A549 (cell line): ENCODE measurements around the gene TMEM39B. TPM values are rescaled to one million over a fixed set of nuclear protein-coding genes. Genes with fewer than 3 reads are reported as not detected.

Source experiments
- ATAC-seq, 2 experiments: fragments of 200-7000 bp in 1 of 2; fragments of >200 bp in 1 of 2; cut with Nextera tagmentation in 1 of 2; cut with Tn5 transposase in 1 of 2; 3 replicates each; pipeline versions ENCODE4 v1.8.0 to v1.9.1; 2018 to 2020; ENCODE audit warnings: mild to moderate bottlenecking in 1 of 2, moderate library complexity in 1 of 2
- CTCF ChIA-PET: fragments of 300-600 bp; sonication (Branson Sonifier 250); formaldehyde crosslinking; extraction: SDS; loops from one replicate; lab custom pipeline; 2021; ENCODE audit warnings: antibody characterized with exemption, inconsistent platforms; lab: Yijun Ruan, JAX
- POLR2A ChIA-PET: fragments of 350-600 bp; formaldehyde crosslinking; extraction: SDS; loops from one replicate; lab custom pipeline; 2021; ENCODE audit warnings: antibody characterized with exemption, inconsistent platforms; lab: Yijun Ruan, JAX
- DNase-seq, 2 experiments: peaks; one replicate each; pipeline versions ENCODE4 v3.0.0 to v3.0.0-alpha.2; 2011 to 2016; ENCODE audit warnings: low read depth in 1 of 2, low spot score in 1 of 2
- FAIRE-seq: peaks from 2 replicates; lab custom pipeline; 2011; peaks lifted over from hg19 to GRCh38; lab: Jason Lieb, UNC
- H3K27ac ChIP-seq, 2 experiments: fragments of >200 bp; sonication (Bioruptor Twin); formaldehyde crosslinking; 3 replicates each; pipeline ENCODE4 v1.5.1; 2016 to 2017
- H3K4me1 ChIP-seq: fragments of >200 bp; sonication (Bioruptor Twin); formaldehyde crosslinking; 3 replicates; pipeline ENCODE4 v1.6.1; 2016
- H3K4me2 ChIP-seq: fragments of >200 bp; sonication (Bioruptor Twin); formaldehyde crosslinking; 3 replicates; pipeline ENCODE4 v1.6.1; 2016
- H3K4me3 ChIP-seq: fragments of >200 bp; sonication (Bioruptor Twin); formaldehyde crosslinking; 3 replicates; pipeline ENCODE4 v1.5.1; 2016
- H3K9me3 ChIP-seq: fragments of >200 bp; sonication (Bioruptor Twin); formaldehyde crosslinking; 3 replicates; pipeline ENCODE4 v1.6.1; 2016
- CEBPB ChIP-seq, 2 experiments: fragments of >200 bp in 1 of 2; sonication (Bioruptor Twin) in 1 of 2; formaldehyde crosslinking in 1 of 2; IDR thresholded peaks; 2 replicates each; pipeline ENCODE4 v1.6.1; 2012 to 2016
- CHD2 ChIP-seq: fragments of 150-350 bp; IDR thresholded peaks from 2 replicates; pipeline ENCODE4 v1.6.1; 2014; ENCODE audit warnings: low read length; ENCODE audit not compliant: partially characterized antibody
- EP300 ChIP-seq, 2 experiments: fragments of >200 bp; sonication (Bioruptor Twin); formaldehyde crosslinking; IDR thresholded peaks; 2 replicates in 1 of 2; 3 replicates in 1 of 2; pipeline ENCODE4 v1.6.1; 2016 to 2017
- FOSB ChIP-seq: fragments of 250-450 bp; sonication (Bioruptor Pico); IDR thresholded peaks from 2 replicates; pipeline ENCODE4 v1.5.0; 2020; ENCODE audit warnings: mild to moderate bottlenecking, moderate library complexity
- GATA3 ChIP-seq: IDR thresholded peaks from 2 replicates; pipeline ENCODE4 v1.6.1; 2012; ENCODE audit warnings: borderline replicate concordance
- HOXB13 ChIP-seq: fragments of 250-450 bp; sonication (Bioruptor Pico); IDR thresholded peaks from 2 replicates; pipeline ENCODE4 v1.5.0; 2020; ENCODE audit warnings: low read depth, mild to moderate bottlenecking, moderate library complexity
- HOXB5 ChIP-seq: fragments of 250-450 bp; sonication (Bioruptor Pico); IDR thresholded peaks from 2 replicates; pipeline ENCODE4 v1.5.0; 2020; ENCODE audit warnings: mild to moderate bottlenecking, moderate library complexity
- JUN ChIP-seq, 2 experiments: fragments of >200 bp; sonication (Bioruptor Twin); formaldehyde crosslinking; IDR thresholded peaks; 2 replicates in 1 of 2; 3 replicates in 1 of 2; pipeline ENCODE4 v1.6.1; 2016 to 2017
- MAZ ChIP-seq: fragments of 150-350 bp; IDR thresholded peaks from 2 replicates; pipeline ENCODE4 v1.6.1; 2014; ENCODE audit warnings: antibody characterized with exemption, low read depth, low read length, borderline replicate concordance
- MYC ChIP-seq: IDR thresholded peaks from 2 replicates; pipeline ENCODE4 v1.6.1; 2012; ENCODE audit warnings: mild to moderate bottlenecking, inconsistent platforms, low read length, improper control_type of control experiment, borderline replicate concordance
- NFE2L2 ChIP-seq: fragments of 150-350 bp; conservative IDR thresholded peaks from 2 replicates; pipeline ENCODE4 v1.6.1; 2014; ENCODE audit warnings: low read length
- NR3C1 ChIP-seq: fragments of >200 bp; sonication (Bioruptor Twin); formaldehyde crosslinking; IDR thresholded peaks from 3 replicates; pipeline ENCODE4 v1.6.1; 2017
- PHF8 ChIP-seq: fragments of 200-600 bp; sonication (generic); IDR thresholded peaks from 2 replicates; pipeline ENCODE4 v1.6.1; 2016; ENCODE audit warnings: low read depth, mild to moderate bottlenecking, antibody characterized with exemption, moderate library complexity, borderline replicate concordance
- POLR2A ChIP-seq: IDR thresholded peaks from 2 replicates; pipeline ENCODE4 v1.6.1; 2012; ENCODE audit warnings: mild to moderate bottlenecking, low read length
- RAD21 ChIP-seq, 2 experiments: fragments of >200 bp in 1 of 2; sonication (Bioruptor Twin) in 1 of 2; formaldehyde crosslinking in 1 of 2; IDR thresholded peaks in 1 of 2; conservative IDR thresholded peaks in 1 of 2; 2 replicates in 1 of 2; 3 replicates in 1 of 2; pipeline ENCODE4 v1.6.1; 2012 to 2018; ENCODE audit warnings: inconsistent platforms in 1 of 2
- RARB ChIP-seq: fragments of 250-450 bp; sonication (Bioruptor Pico); IDR thresholded peaks from 2 replicates; pipeline ENCODE4 v1.8.0; 2021; ENCODE audit warnings: mild to moderate bottlenecking, moderate library complexity
- RFX5 ChIP-seq: fragments of 450-650 bp; IDR thresholded peaks from 2 replicates; pipeline ENCODE4 v1.7.1; 2014; ENCODE audit warnings: antibody characterized with exemption, mild to moderate bottlenecking, moderate library complexity
- RNF2 ChIP-seq: fragments of 200-600 bp; sonication (generic); IDR thresholded peaks from 2 replicates; pipeline ENCODE4 v1.6.1; 2016; ENCODE audit warnings: low read depth, mild to moderate bottlenecking, antibody characterized with exemption, moderate library complexity, borderline replicate concordance
- SREBF2 ChIP-seq: fragments of 450-650 bp; IDR thresholded peaks from 2 replicates; pipeline ENCODE4 v1.6.1; 2014; ENCODE audit warnings: mild to moderate bottlenecking, moderate library complexity
- TP53 ChIP-seq: fragments of 250-450 bp; sonication (Bioruptor Pico); IDR thresholded peaks from 2 replicates; pipeline ENCODE4 v1.5.0; 2021; ENCODE audit warnings: mild to moderate bottlenecking, moderate library complexity
- ZC3H11A ChIP-seq: fragments of 450-650 bp; IDR thresholded peaks from 2 replicates; pipeline ENCODE4 v1.6.1; 2014; ENCODE audit warnings: antibody characterized with exemption, mild to moderate bottlenecking
- ZNF302 ChIP-seq: fragments of 250-450 bp; sonication (Bioruptor Pico); IDR thresholded peaks from 2 replicates; pipeline ENCODE4 v1.9.0; 2021; ENCODE audit warnings: inconsistent platforms, mild to moderate bottlenecking, moderate library complexity
- WGBS: methylation state at CpG from one replicate; pipeline ENCODE4 v1.1.6; 2017; ENCODE audit errors: missing lambda C conversion rate; 5-methylcytosine and 5-hydroxymethylcytosine counted together
- polyA minus RNA-seq: library from RNA; depleted of rRNA, polyadenylated mRNA; stranded (reverse); fragments of >200 nt; gene quantifications from 2 replicates; pipeline ENCODE4 v1.2.3, GENCODE V29; 2011; rRNA and poly(A)+ RNA removed
- polyA plus RNA-seq, 4 experiments: library from polyadenylated mRNA; depleted of rRNA in 3 of 4; stranded (reverse); fragments of >200 nt; fragmentation: RNase III in 1 of 4; extraction: RNeasy Plus Mini Kit Qiagen cat#74134 plus additional on column Dnase treatment in 1 of 4; gene quantifications; 2 replicates in 3 of 4; 3 replicates in 1 of 4; pipeline ENCODE4 v1.2.3, GENCODE V29; 2011 to 2017
- TF ChIP-seq, protein P1 (sequence below): fragments of 200-600 bp; sonication (generic); IDR thresholded peaks from 2 replicates; pipeline ENCODE4 v1.6.1; 2016; ENCODE audit warnings: antibody characterized with exemption, mild to moderate bottlenecking, moderate library complexity
- TF ChIP-seq, protein P2 (sequence below): fragments of 450-650 bp; IDR thresholded peaks from 2 replicates; pipeline ENCODE4 v1.6.1; 2014; ENCODE audit warnings: antibody characterized with exemption
- TF ChIP-seq, protein P3 (sequence below): IDR thresholded peaks from 2 replicates; pipeline ENCODE4 v1.6.1; 2012
- TF ChIP-seq, protein P4 (sequence below): fragments of 250-450 bp; sonication (Bioruptor Pico); IDR thresholded peaks from 2 replicates; pipeline ENCODE4 v1.5.0; 2020; ENCODE audit warnings: low read depth, mild to moderate bottlenecking, moderate library complexity
- TF ChIP-seq, protein P5 (sequence below): fragments of >200 bp; sonication (Bioruptor Twin); formaldehyde crosslinking; IDR thresholded peaks from 3 replicates; pipeline ENCODE4 v1.6.1; 2016
- TF ChIP-seq, protein P6 (sequence below): IDR thresholded peaks from 2 replicates; pipeline ENCODE4 v1.6.1; 2012; ENCODE audit warnings: low read depth, borderline replicate concordance
- TF ChIP-seq, protein P7 (sequence below): IDR thresholded peaks from 2 replicates; pipeline ENCODE4 v1.6.1; 2012

TMEM39B gene
- polyA plus RNA-seq (2011; rRNA removed) (10.8 and 13.8 TPM in 2 replicates), polyA plus RNA-seq (2017; fragmentation: RNase III; extraction: RNeasy Plus Mini Kit Qiagen cat#74134 plus additional on column Dnase treatment) (8.2 to 9.3 TPM (median 8.5 TPM) in 3 replicates), polyA minus RNA-seq (21.3 and 23.8 TPM in 2 replicates)
- polyA plus RNA-seq (2012; cell fraction: cytosol; rRNA removed) = 19.9 and 26.0 TPM in 2 replicates
- 25.1 and 33.9 TPM in 2 replicates for polyA plus RNA-seq (2012; cell fraction: nucleus; rRNA removed)

DNA sequence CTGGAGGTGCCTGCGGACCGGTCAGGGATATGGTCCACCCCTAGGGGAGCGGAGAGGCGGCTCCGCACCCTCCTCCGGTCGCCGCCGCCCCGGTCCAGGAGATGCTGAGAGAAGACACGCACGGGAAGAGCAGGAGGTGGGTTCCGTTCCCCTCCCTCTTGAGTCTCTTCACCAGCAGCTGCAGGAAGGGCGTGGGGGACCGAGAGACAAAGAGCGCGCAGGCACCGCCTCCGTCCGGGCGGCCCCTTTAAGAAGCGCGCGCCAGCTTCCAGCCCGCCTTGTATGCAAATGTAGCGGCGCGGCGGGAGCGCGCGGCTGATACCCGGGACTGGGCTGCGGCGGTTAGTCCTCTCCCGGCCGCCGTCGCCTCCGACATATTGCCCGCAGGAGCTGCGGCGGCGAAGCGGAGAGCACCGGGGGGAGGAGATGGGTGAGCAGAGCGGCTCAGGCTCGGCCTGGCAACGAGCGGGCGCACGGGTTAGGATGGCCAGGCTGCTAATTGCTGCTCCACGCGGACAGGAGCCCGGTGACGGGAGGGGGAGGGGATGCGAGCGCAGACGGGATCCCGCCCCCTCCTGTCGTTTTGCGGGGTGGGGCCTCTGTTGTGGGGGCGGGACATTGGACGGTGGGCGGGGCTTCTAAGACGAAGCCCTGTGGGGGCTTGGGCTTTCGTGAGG, at the start of gene TMEM39B:
Gene TMEM39B, plus strand, starts transcription at position 318 of the 677 bp plus-strand sequence. Its CDS starts 109 bp downstream, at position 427.
- CTCF ChIA-PET = interaction anchor here (0.6 to 1.9 kb wide), 7 partner anchors 10 to 142 kb away, joined by 3 to 8 read pairs (median 4); no protein-coding TSS in a partner anchor
- Histone ChIP-seq H3K4me1 (peaks cover 16% of the 10 kb centered on the region), H3K27ac (peak within 1 kb of the TSS; percentile 94 to 98), H3K4me2 (peak within 1 kb of the TSS; percentile 77), H3K9me3 (no peaks in the 10 kb centered on the region), H3K4me3 (peak within 1 kb of the TSS; percentile 67)
- WGBS = under 1% methylated on average over 13 of the region's 67 CpGs
- TF ChIP-seq HOXB5 (CRISPR knock-in tag) (no peak), ZC3H11A (no peak), NR3C1 (no peak), ZNF302 (CRISPR knock-in tag) (no peak), CEBPB (IDR thresholded peaks at IDR 0.05) (no peak), PHF8 (peak; percentile 61), NFE2L2 (no peak), SREBF2 (no peak), RARB (CRISPR knock-in tag) (no peak), MYC (peak; percentile 55; the same call in 1 of the 2 replicates), HOXB13 (CRISPR knock-in tag) (no peak), EP300 (IDR thresholded peaks at IDR 0.05) (no peak), TP53 (CRISPR knock-in tag) (no peak), MAZ (no peak), JUN (IDR thresholded peaks at IDR 0.05) (peak; percentile 49 to 76; a peak in 2 of 5 replicates), FOSB (CRISPR knock-in tag) (no peak), POLR2A (peak; percentile 46), CHD2 (no peak), GATA3 (no peak), RNF2 (no peak), RAD21 (conservative IDR thresholded peaks at IDR 0.05 in 1 of 2, IDR thresholded peaks at IDR 0.05 in 1 of 2) (no peak), RFX5 (no peak)
- TF ChIP-seq, protein P1, sequence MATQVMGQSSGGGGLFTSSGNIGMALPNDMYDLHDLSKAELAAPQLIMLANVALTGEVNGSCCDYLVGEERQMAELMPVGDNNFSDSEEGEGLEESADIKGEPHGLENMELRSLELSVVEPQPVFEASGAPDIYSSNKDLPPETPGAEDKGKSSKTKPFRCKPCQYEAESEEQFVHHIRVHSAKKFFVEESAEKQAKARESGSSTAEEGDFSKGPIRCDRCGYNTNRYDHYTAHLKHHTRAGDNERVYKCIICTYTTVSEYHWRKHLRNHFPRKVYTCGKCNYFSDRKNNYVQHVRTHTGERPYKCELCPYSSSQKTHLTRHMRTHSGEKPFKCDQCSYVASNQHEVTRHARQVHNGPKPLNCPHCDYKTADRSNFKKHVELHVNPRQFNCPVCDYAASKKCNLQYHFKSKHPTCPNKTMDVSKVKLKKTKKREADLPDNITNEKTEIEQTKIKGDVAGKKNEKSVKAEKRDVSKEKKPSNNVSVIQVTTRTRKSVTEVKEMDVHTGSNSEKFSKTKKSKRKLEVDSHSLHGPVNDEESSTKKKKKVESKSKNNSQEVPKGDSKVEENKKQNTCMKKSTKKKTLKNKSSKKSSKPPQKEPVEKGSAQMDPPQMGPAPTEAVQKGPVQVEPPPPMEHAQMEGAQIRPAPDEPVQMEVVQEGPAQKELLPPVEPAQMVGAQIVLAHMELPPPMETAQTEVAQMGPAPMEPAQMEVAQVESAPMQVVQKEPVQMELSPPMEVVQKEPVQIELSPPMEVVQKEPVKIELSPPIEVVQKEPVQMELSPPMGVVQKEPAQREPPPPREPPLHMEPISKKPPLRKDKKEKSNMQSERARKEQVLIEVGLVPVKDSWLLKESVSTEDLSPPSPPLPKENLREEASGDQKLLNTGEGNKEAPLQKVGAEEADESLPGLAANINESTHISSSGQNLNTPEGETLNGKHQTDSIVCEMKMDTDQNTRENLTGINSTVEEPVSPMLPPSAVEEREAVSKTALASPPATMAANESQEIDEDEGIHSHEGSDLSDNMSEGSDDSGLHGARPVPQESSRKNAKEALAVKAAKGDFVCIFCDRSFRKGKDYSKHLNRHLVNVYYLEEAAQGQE = no peak
- TF ChIP-seq, protein P2, sequence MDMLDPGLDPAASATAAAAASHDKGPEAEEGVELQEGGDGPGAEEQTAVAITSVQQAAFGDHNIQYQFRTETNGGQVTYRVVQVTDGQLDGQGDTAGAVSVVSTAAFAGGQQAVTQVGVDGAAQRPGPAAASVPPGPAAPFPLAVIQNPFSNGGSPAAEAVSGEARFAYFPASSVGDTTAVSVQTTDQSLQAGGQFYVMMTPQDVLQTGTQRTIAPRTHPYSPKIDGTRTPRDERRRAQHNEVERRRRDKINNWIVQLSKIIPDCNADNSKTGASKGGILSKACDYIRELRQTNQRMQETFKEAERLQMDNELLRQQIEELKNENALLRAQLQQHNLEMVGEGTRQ = no peak
- TF ChIP-seq, protein P3, sequence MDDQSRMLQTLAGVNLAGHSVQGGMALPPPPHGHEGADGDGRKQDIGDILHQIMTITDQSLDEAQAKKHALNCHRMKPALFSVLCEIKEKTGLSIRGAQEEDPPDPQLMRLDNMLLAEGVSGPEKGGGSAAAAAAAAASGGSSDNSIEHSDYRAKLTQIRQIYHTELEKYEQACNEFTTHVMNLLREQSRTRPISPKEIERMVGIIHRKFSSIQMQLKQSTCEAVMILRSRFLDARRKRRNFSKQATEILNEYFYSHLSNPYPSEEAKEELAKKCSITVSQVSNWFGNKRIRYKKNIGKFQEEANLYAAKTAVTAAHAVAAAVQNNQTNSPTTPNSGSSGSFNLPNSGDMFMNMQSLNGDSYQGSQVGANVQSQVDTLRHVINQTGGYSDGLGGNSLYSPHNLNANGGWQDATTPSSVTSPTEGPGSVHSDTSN = no peak
- TF ChIP-seq, protein P4, sequence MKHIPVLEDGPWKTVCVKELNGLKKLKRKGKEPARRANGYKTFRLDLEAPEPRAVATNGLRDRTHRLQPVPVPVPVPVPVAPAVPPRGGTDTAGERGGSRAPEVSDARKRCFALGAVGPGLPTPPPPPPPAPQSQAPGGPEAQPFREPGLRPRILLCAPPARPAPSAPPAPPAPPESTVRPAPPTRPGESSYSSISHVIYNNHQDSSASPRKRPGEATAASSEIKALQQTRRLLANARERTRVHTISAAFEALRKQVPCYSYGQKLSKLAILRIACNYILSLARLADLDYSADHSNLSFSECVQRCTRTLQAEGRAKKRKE = no peak
- TF ChIP-seq, protein P5, sequence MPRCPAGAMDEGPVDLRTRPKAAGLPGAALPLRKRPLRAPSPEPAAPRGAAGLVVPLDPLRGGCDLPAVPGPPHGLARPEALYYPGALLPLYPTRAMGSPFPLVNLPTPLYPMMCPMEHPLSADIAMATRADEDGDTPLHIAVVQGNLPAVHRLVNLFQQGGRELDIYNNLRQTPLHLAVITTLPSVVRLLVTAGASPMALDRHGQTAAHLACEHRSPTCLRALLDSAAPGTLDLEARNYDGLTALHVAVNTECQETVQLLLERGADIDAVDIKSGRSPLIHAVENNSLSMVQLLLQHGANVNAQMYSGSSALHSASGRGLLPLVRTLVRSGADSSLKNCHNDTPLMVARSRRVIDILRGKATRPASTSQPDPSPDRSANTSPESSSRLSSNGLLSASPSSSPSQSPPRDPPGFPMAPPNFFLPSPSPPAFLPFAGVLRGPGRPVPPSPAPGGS = peak; percentile 66; the same call in 1 of the 3 replicates
- TF ChIP-seq, protein P6, sequence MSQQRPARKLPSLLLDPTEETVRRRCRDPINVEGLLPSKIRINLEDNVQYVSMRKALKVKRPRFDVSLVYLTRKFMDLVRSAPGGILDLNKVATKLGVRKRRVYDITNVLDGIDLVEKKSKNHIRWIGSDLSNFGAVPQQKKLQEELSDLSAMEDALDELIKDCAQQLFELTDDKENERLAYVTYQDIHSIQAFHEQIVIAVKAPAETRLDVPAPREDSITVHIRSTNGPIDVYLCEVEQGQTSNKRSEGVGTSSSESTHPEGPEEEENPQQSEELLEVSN = 0 out of 2 replicates have a peak, but pooled peaks have one; percentile 31
- TF ChIP-seq, protein P7, sequence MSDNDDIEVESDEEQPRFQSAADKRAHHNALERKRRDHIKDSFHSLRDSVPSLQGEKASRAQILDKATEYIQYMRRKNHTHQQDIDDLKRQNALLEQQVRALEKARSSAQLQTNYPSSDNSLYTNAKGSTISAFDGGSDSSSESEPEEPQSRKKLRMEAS = peak; percentile 66
- peak; percentile 90 to 93 for ATAC-seq
- peak; percentile 82 to 93 for DNase-seq
- POLR2A ChIA-PET = interaction anchor here (0.6 to 2.7 kb wide), 11 partner anchors 9 to 284 kb away, joined by 3 to 25 read pairs (median 5); partner anchors contain the start of genes CCDC28B, KHDRBS1 and KPNA6
- no peak for FAIRE-seq
